GM21447 (cell line): ENCODE results near the gene ZMYND19.
"Not testable (repeated sequence)": the region's sequence is repeated elsewhere in the genome, so short reads cannot be mapped to it uniquely, and the experiment has no call there.

Source experiments
- ATAC-seq: cut with Tn5 transposase; IDR thresholded peaks from one replicate; pipeline ENCODE4 v1.9.1; 2021; ENCODE audit not compliant: unreplicated experiment

Gene ZMYND19

DNA sequence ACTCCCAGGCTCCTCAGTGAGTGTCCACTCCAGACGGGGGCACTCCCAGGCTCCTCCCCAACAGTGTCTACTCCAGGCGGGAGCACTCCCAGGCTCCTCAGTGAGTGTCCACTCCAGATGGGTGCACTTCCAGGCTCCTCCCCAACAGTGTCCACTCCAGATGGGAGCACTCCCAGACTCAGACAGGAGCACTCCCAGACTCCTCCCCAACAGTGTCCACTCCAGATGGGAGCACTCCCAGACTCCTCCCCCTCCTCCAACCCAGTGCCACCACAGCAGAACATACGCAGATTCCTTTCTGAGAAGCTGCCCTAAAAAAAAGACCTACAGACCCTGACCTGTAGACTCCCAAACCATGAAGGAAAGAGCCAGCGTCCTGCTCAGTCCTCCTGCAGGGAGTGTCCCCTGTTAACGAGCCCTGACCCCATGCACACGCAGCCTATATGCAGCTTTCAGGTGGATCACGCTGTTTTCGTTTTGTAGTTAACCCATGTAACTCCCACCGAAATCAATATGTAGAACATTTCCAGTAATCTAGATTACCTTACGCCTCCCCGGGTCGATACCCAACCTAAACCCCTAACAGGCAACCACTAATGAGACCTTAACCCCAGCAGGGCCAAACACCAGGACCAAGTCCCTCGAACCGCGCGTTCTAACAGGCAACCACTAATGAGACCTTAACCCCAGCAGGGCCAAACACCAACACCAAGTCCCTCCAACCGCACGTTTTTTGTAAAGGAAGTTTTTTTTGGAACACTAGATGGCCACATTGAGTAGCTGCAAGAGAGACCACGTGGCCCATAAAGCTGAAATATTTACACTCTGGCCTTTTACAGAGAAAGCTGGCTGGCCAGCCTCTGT is 55.8 kb downstream of the ZMYND19 start:
- ATAC-seq, result no peak

DNA sequence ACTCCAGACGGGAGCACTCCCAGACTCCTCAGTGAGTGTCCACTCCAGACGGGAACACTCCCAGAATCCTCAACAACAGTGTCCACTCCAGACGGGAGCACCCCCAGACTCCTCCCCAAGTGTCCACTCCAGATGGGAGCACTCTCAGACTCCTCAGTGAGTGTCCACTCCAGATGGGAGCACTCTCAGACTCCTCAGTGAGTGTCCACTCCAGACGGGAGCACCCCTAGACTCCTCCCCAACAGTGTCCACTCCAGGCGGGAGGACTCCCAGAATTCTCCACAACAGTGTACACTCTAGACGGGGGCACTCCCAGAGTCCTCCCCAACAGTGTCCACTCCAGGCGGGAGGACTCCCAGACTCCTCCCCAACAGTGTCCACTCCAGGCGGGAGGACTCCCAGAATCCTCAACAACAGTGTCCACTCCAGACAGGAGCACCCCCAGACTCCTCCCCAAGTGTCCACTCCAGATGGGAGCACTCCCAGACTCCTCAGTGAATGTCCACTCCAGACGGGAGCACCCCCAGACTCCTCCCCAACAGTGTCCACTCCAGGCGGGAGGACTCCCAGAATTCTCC is 57.3 kb downstream of the ZMYND19 start:
- ATAC-seq, result not testable (repeated sequence)
